HG02678 (cell line): ENCODE measurements around the gene FBXO22.
"Not testable (repeated sequence)": the region's sequence is repeated elsewhere in the genome, so short reads cannot be mapped to it uniquely, and the experiment has no call there.

Source experiments
- ATAC-seq: cut with Tn5 transposase; IDR thresholded peaks from one replicate; pipeline ENCODE4 v1.9.1; 2021; ENCODE audit warnings: mild to moderate bottlenecking, moderate library complexity; ENCODE audit not compliant: unreplicated experiment

Gene FBXO22

GRCh38 chr15:75976766-75977165 is 73.1 kb downstream of the FBXO22 start:
- not testable (repeated sequence) for ATAC-seq

GRCh38 chr15:75981149-75981815 is 77.6 kb downstream of the FBXO22 start:
- ATAC-seq, result no peak

GRCh38 chr15:75982468-75982867 is 78.8 kb downstream of the FBXO22 start:
- no peak for ATAC-seq

DNA sequence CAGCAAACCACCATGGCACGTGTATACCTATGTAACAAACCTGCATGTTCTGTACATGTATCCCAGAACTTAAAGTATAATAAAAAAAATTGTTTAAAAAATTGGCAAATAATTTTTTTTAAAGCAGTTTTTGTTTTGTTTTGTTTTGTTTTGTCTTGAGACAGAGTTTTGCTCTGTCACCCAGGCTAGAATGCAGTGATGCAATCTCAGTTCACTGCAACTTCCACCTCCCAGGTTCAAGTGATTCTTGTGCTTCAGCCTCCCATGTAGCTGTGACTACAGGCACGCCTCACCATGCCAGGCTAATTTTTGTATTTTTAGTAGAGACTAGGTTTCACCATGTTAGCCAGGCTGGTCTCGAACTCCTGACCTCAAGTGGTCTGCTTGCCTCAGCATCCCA is 81.0 kb downstream of the FBXO22 start:
- not testable (repeated sequence) for ATAC-seq

DNA sequence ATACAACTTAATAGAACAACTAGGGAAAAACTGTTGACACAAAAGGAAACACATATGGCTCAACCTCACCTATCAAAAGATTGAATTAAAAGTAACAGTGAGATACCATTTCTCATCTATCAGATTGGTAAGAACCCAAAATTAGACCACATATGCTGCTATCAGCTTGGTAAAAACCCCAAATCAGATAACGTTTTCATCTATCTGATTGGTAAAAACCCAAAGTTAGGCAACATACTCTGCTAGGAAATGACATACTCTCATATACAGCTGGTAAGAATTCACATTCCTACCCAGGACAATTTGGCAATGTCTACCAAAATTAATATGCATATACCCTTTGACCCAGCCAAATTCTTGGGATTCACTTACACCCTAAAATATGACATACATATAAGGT is 82.3 kb downstream of the FBXO22 start:
- ATAC-seq, result no peak

DNA sequence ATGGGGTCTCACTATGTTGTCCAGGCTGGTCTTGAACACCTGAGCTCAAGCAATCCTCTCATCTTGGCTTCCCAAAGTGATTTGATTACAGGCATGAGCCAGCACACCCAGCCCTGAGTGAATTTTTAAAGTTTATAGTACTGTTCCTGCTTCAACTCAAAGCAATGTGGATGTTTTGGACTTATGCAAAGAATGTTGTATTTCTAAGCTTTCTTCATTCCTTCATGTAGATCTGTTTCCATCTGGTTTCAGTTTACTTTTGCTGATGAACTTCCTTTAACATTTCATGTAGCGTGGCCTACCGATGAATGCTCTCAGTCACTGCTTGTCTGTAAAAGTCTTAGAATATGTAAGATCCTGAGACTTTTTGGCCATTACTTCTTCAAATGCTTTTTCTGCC is 85.4 kb downstream of the FBXO22 start:
- ATAC-seq, result no peak

GRCh38 chr15:75989875-75990274 is 86.2 kb downstream of the FBXO22 start:
- no peak for ATAC-seq
